Prostate gland (tissue), 2 donors: ENCODE results near the gene FBXL5.

ENCODE experiments used
- POLR2A ChIP-seq: fragments of 450-650 bp; IDR thresholded peaks from one replicate; pipeline ENCODE4 v1.6.1; 2016; ENCODE audit warnings: antibody characterized with exemption, mild to moderate bottlenecking
- POLR2AphosphoS5 ChIP-seq: sonication (generic); formaldehyde crosslinking; IDR thresholded peaks from one replicate; pipeline ENCODE4 v1.6.1; 2017; ENCODE audit warnings: antibody characterized with exemption
- TF ChIP-seq, protein P1 (sequence below), 4 experiments: fragments of 200-600 bp in 2 of 4; fragments of 450-650 bp in 2 of 4; sonication (generic) in 2 of 4; IDR thresholded peaks; 1 replicate in 3 of 4; 2 replicates in 1 of 4; pipeline ENCODE4 v1.5.1; 2016 to 2019; ENCODE audit warnings: antibody characterized with exemption in 4 of 4, mild to moderate bottlenecking in 2 of 4, moderate library complexity in 2 of 4

- TF ChIP-seq, protein P1, sequence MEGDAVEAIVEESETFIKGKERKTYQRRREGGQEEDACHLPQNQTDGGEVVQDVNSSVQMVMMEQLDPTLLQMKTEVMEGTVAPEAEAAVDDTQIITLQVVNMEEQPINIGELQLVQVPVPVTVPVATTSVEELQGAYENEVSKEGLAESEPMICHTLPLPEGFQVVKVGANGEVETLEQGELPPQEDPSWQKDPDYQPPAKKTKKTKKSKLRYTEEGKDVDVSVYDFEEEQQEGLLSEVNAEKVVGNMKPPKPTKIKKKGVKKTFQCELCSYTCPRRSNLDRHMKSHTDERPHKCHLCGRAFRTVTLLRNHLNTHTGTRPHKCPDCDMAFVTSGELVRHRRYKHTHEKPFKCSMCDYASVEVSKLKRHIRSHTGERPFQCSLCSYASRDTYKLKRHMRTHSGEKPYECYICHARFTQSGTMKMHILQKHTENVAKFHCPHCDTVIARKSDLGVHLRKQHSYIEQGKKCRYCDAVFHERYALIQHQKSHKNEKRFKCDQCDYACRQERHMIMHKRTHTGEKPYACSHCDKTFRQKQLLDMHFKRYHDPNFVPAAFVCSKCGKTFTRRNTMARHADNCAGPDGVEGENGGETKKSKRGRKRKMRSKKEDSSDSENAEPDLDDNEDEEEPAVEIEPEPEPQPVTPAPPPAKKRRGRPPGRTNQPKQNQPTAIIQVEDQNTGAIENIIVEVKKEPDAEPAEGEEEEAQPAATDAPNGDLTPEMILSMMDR (IDR thresholded peaks at IDR 0.05): no peak
- TF ChIP-seq POLR2AphosphoS5 (no peak), POLR2A (peak; percentile 9)
Measured at GRCh38 chr4:15653864-15654592, 1.1 kb downstream of the FBXL5 start.
